Trophoblast cell (in vitro differentiated cells and primary cell): ENCODE results near the gene TCF20.

ENCODE experiments used
- DNase-seq, 2 donors: peaks; one replicate each; pipeline ENCODE4 v3.0.0-alpha.2; 2016
- H2AFZ ChIP-seq: 2 replicates; pipeline ENCODE4 v1.6.1; 2013; ENCODE audit warnings: low read length, moderate library complexity, mild to moderate bottlenecking; ENCODE audit not compliant: insufficient read depth, poor library complexity
- H2AK5ac ChIP-seq: 2 replicates; pipeline ENCODE4 v1.6.1; 2013; ENCODE audit warnings: mild to moderate bottlenecking, low read length
- H2BK120ac ChIP-seq: 2 replicates; pipeline ENCODE4 v1.6.1; 2013; ENCODE audit warnings: low read length, mild to moderate bottlenecking, moderate library complexity; ENCODE audit not compliant: insufficient read depth, poor library complexity
- H2BK12ac ChIP-seq: 2 replicates; pipeline ENCODE4 v1.6.1; 2013; ENCODE audit warnings: mild to moderate bottlenecking, low read length, moderate library complexity
- H2BK5ac ChIP-seq: 2 replicates; pipeline ENCODE4 v1.6.1; 2013; ENCODE audit warnings: low read length, low read depth, moderate library complexity, mild to moderate bottlenecking; ENCODE audit not compliant: poor library complexity
- H3K14ac ChIP-seq: 2 replicates; pipeline ENCODE4 v1.6.1; 2013; ENCODE audit warnings: mild to moderate bottlenecking, low read length
- H3K18ac ChIP-seq: 2 replicates; pipeline ENCODE4 v1.6.1; 2013; ENCODE audit warnings: mild to moderate bottlenecking, low read length
- H3K23ac ChIP-seq: 2 replicates; pipeline ENCODE4 v1.6.1; 2013; ENCODE audit warnings: low read length
- H3K27ac ChIP-seq: 2 replicates; pipeline ENCODE4 v1.5.1; 2013; ENCODE audit warnings: low read depth, mild to moderate bottlenecking, inconsistent platforms, low read length, moderate library complexity
- H3K27me3 ChIP-seq: 2 replicates; pipeline ENCODE4 v1.6.1; 2013; ENCODE audit warnings: inconsistent platforms, mild to moderate bottlenecking, low read length, moderate library complexity; ENCODE audit not compliant: insufficient read depth
- H3K36me3 ChIP-seq, 2 experiments: 1 replicate in 1 of 2; 2 replicates in 1 of 2; pipeline ENCODE4 v1.6.1; 2013; ENCODE audit warnings: low read length in 2 of 2, mild to moderate bottlenecking in 2 of 2, moderate library complexity in 1 of 2; ENCODE audit not compliant: insufficient read depth in 2 of 2, control insufficient read depth in 1 of 2
- H3K4ac ChIP-seq: 2 replicates; pipeline ENCODE4 v1.6.1; 2013; ENCODE audit warnings: low read depth, mild to moderate bottlenecking, low read length, moderate library complexity
- H3K4me1 ChIP-seq, 2 experiments: 1 replicate in 1 of 2; 2 replicates in 1 of 2; pipeline ENCODE4 v1.6.1; 2013; ENCODE audit warnings: low read length in 2 of 2, mild to moderate bottlenecking in 2 of 2, moderate library complexity in 1 of 2; ENCODE audit not compliant: insufficient read depth in 2 of 2, control insufficient read depth in 1 of 2
- H3K4me2 ChIP-seq: 2 replicates; pipeline ENCODE4 v1.6.1; 2013; ENCODE audit warnings: inconsistent platforms, mild to moderate bottlenecking, low read length, moderate library complexity
- H3K4me3 ChIP-seq: 2 replicates; pipeline ENCODE4 v1.5.1; 2013; ENCODE audit warnings: mild to moderate bottlenecking, low read depth, low read length, inconsistent platforms
- H3K79me1 ChIP-seq: one replicate; pipeline ENCODE4 v1.6.1; 2013; ENCODE audit warnings: low read length
- H3K79me2 ChIP-seq: 2 replicates; pipeline ENCODE4 v1.6.1; 2013; ENCODE audit warnings: low read length, mild to moderate bottlenecking; ENCODE audit not compliant: control insufficient read depth, insufficient read depth, poor library complexity
- H3K9ac ChIP-seq: 2 replicates; pipeline ENCODE4 v1.6.1; 2013; ENCODE audit warnings: mild to moderate bottlenecking, low read length
- H3K9me3 ChIP-seq: 2 replicates; pipeline ENCODE4 v1.6.1; 2013; ENCODE audit warnings: low read depth, mild to moderate bottlenecking, control low read depth, inconsistent platforms, low read length; ENCODE audit not compliant: insufficient read depth
- H4K12ac ChIP-seq: 2 replicates; pipeline ENCODE4 v1.6.1; 2013; ENCODE audit warnings: low read depth, mild to moderate bottlenecking, low read length, moderate library complexity
- H4K8ac ChIP-seq: 2 replicates; pipeline ENCODE4 v1.6.1; 2013; ENCODE audit warnings: low read depth, mild to moderate bottlenecking, low read length, moderate library complexity
- H4K91ac ChIP-seq: one replicate; pipeline ENCODE4 v1.6.1; 2013; ENCODE audit warnings: low read depth, mild to moderate bottlenecking, low read length, moderate library complexity
- WGBS: extraction: QIAGEN DNeasy Blood & Tissue Kit; methylation state at CpG from one replicate; pipeline ENCODE4 v1.1.7; 2013; ENCODE audit warnings: missing lambda C conversion rate; ENCODE audit not compliant: insufficient read length, insufficient coverage; ENCODE audit errors: extremely low coverage; 5-methylcytosine and 5-hydroxymethylcytosine counted together

The TCF20 gene

GRCh38 chr22:42268852-42269410 lies 1.5 kb downstream of the TCF20 start:
- H3K79me1 ChIP-seq: peaks cover 12% of the 10 kb centered on the region
- no peak overlapping the region for H4K8ac ChIP-seq
- no peak overlapping the region for H2BK5ac ChIP-seq
- H2BK120ac ChIP-seq: no peak overlapping the region
- H2BK12ac ChIP-seq: no peak overlapping the region
- WGBS: no CpG with 5 or more reads among the region's 9 CpGs
- peaks cover 12% of the 10 kb centered on the region for H3K79me2 ChIP-seq
- H3K14ac ChIP-seq: no peak overlapping the region
- peak overlapping the region; percentile 97 for H3K4me2 ChIP-seq
- peak overlapping the region; percentile 23 for H2AFZ ChIP-seq
- H4K91ac ChIP-seq: no peak overlapping the region
- H3K27me3 ChIP-seq: no peaks in the 10 kb centered on the region
- no peak overlapping the region for H4K12ac ChIP-seq
- H3K18ac ChIP-seq: no peak overlapping the region
- no peak overlapping the region for H3K4ac ChIP-seq
- peaks cover 5 to 6% of the 10 kb centered on the region in 2 experiments for H3K4me1 ChIP-seq
- peak in 1 of 2 donors; percentile 62 for DNase-seq
- H3K23ac ChIP-seq: no peak overlapping the region
- H3K4me3 ChIP-seq: peak overlapping the region; percentile 91
- H3K9me3 ChIP-seq: no peaks in the 10 kb centered on the region
- H2AK5ac ChIP-seq: no peak overlapping the region
- no peaks in the 10 kb centered on the region for H3K36me3 ChIP-seq
- H3K27ac ChIP-seq: no peak overlapping the region
- peak overlapping the region; percentile 83 for H3K9ac ChIP-seq

DNA sequence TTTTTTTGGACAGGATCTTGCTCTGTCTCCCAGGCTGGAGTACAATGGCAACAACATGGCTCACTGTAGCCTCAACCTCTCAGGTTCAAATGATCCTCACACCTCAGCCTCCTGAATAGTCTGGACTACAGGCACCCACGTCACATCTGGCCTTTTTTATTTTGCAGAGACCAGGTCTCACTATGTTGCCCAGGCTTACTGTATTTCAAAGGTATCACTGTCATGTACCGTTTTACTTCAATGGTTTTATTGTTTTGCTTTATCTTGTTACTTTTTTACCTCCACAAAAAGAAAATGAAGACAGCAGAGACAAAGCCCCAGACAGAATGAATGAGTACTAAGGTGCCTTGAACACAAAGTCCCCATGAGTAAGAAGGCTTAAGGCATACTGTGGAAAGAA lies 5.1 kb downstream of the TCF20 start:
- Histone ChIP-seq H3K18ac (no peak overlapping the region), H3K4me3 (no peak overlapping the region), H3K4me2 (no peak overlapping the region), H2BK120ac (no peak overlapping the region), H3K23ac (no peak overlapping the region), H3K4ac (peak overlapping the region; percentile 67), H3K79me1 (peaks cover 9% of the 10 kb centered on the region), H3K27me3 (no peaks in the 10 kb centered on the region), H4K12ac (no peak overlapping the region), H2BK5ac (no peak overlapping the region), H3K9me3 (no peaks in the 10 kb centered on the region), H3K4me1 (no peaks in the 10 kb centered on the region), H2BK12ac (no peak overlapping the region), H3K27ac (no peak overlapping the region), H2AK5ac (no peak overlapping the region), H4K91ac (no peak overlapping the region), H3K36me3 (no peaks in the 10 kb centered on the region), H3K14ac (no peak overlapping the region), H3K9ac (no peak overlapping the region), H2AFZ (no peak overlapping the region), H3K79me2 (peaks cover 11% of the 10 kb centered on the region), H4K8ac (no peak overlapping the region)
- no peak for DNase-seq
- no CpG with 5 or more reads among the region's 2 CpGs for WGBS

DNA sequence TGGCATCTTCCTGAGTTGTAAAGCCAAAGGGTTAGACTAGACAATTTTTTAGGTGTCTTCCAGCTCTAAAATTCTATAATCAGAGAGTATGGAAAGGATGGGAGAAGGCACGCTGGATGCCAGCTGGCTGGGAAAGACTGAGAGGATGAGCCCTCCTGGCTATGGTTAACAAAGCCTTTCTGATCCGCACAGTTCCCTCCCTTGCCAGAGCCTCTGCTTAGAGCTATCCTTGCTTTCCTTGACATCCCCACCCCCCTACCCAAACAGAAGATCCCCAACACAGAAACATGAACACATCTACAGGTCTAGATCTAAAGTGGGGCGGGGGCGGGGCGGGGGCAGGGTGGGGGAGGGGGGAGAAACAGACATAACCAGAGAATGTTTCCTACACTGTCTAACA lies 6.5 kb downstream of the TCF20 start:
- no peak overlapping the region for H2BK5ac ChIP-seq
- H3K23ac ChIP-seq: no peak overlapping the region
- H3K36me3 ChIP-seq: no peaks in the 10 kb centered on the region
- H3K18ac ChIP-seq: no peak overlapping the region
- no peak for DNase-seq
- no peak overlapping the region for H3K4me3 ChIP-seq
- no peak overlapping the region for H3K4me2 ChIP-seq
- H3K9ac ChIP-seq: no peak overlapping the region
- H2AFZ ChIP-seq: no peak overlapping the region
- no CpG with 5 or more reads among the region's 5 CpGs for WGBS
- H2BK12ac ChIP-seq: no peak overlapping the region
- H3K27me3 ChIP-seq: no peaks in the 10 kb centered on the region
- no peak overlapping the region for H4K8ac ChIP-seq
- no peak overlapping the region for H3K27ac ChIP-seq
- no peak overlapping the region for H4K91ac ChIP-seq
- H2AK5ac ChIP-seq: no peak overlapping the region
- peaks cover 4% of the 10 kb centered on the region for H3K79me2 ChIP-seq
- H3K4ac ChIP-seq: peak overlapping the region; percentile 83
- peaks cover 0 to 1% of the 10 kb centered on the region in 2 experiments for H3K4me1 ChIP-seq
- H3K14ac ChIP-seq: no peak overlapping the region
- H4K12ac ChIP-seq: no peak overlapping the region
- H3K79me1 ChIP-seq: no peaks in the 10 kb centered on the region
- H3K9me3 ChIP-seq: no peaks in the 10 kb centered on the region
- no peak overlapping the region for H2BK120ac ChIP-seq

- no peak overlapping the region for H3K14ac ChIP-seq
- no peak overlapping the region for H2BK5ac ChIP-seq
- no peak overlapping the region for H3K9ac ChIP-seq
- H3K4ac ChIP-seq: peak overlapping the region; percentile 30
- H3K36me3 ChIP-seq: no peaks in the 10 kb centered on the region
- H3K4me2 ChIP-seq: no peak overlapping the region
- H3K18ac ChIP-seq: no peak overlapping the region
- no peak overlapping the region for H4K91ac ChIP-seq
- peaks cover 3 to 6% of the 10 kb centered on the region in 2 experiments for H3K4me1 ChIP-seq
- WGBS: no CpG with 5 or more reads among the region's 4 CpGs
- no peaks in the 10 kb centered on the region for H3K9me3 ChIP-seq
- no peak overlapping the region for H2BK120ac ChIP-seq
- no peak overlapping the region for H4K8ac ChIP-seq
- no peak overlapping the region for H3K23ac ChIP-seq
- no peak overlapping the region for H2AFZ ChIP-seq
- DNase-seq: no peak
- H2AK5ac ChIP-seq: no peak overlapping the region
- H3K79me1 ChIP-seq: no peaks in the 10 kb centered on the region
- H4K12ac ChIP-seq: no peak overlapping the region
- no peak overlapping the region for H2BK12ac ChIP-seq
- no peak overlapping the region for H3K27ac ChIP-seq
- peaks cover 4% of the 10 kb centered on the region for H3K79me2 ChIP-seq
- no peak overlapping the region for H3K4me3 ChIP-seq
- no peaks in the 10 kb centered on the region for H3K27me3 ChIP-seq
Observed at GRCh38 chr22:42262964-42263363, 7.5 kb downstream of the TCF20 start.
